ENCODE results near the gene TBRG4.

Gene TBRG4

DNA sequence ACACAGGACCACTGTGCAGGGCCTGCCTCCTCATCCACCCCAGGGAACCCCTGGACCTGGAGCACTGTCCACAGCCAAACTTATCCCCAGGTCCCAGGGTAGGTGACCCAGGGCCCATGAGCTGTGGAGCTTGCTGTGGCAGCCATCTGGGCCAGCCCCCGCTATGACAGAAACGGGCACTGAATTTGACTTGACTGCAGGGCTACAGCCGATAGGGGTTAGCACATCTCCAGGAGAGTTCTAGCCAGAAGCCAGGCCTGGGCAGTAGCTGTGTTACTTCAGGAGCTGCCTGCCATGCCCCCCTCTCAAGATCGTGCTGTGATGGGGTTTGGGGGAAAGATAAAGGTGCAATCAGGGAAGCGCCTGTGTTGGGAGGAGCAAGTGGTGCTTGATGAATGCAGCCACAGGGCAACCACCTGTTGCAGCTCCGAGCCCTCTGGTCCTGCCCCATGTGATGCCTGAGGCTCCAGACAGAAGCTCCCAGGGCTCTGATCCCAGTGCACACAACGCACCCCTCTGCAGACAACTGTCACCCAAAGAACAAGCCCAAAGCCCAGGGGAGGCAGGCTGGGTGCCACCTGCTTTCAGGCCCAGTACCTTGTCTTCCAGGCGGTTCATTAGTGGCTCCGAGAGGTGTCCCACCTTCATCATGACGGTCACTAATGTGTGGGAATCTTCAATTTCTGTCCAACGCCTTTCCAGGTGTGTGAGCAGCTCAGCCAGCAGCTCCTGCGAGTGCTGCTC, 6.5 kb downstream of the TBRG4 start:
- Histone ChIP-seq H3F3A (ENCODE audit: control insufficient read depth, insufficient read depth) (peaks cover 3% of the 10 kb centered on the region; the same call in 1 of the 2 replicates), H3K27me3 (ENCODE audit: control insufficient read depth, low read length) (no peaks in the 10 kb centered on the region), H3K4me2 (ENCODE audit: low read length) (no peak overlapping the region), H3K4me3 (ENCODE audit: low read length) (no peak overlapping the region), H3K9me2 (replicated peaks; ENCODE audit: control insufficient read depth, low read length) (no peaks in the 10 kb centered on the region), H3K9me3 (ENCODE audit: control insufficient read depth, insufficient read depth, low read length) (no peaks in the 10 kb centered on the region), H4K20me1 (ENCODE audit: control insufficient read depth, insufficient read depth, low read depth, low read length) (peaks cover 32% of the 10 kb centered on the region), H3K79me2 (ENCODE audit: control insufficient read depth, low read length) (peaks cover 60% of the 10 kb centered on the region), H3K36me3 (ENCODE audit: control insufficient read depth, low read length) (peaks cover 100% of the 10 kb centered on the region), H3K27ac (ENCODE audit: low read depth, low read length) (no peak overlapping the region), H3K4me1 (ENCODE audit: control insufficient read depth, low read length) (peaks cover 24% of the 10 kb centered on the region)
- no peak for TF ChIP-seq EZH2phosphoT487 (IDR thresholded peaks at IDR 0.05; ENCODE audit: borderline replicate concordance, low read length)
- TF ChIP-seq, protein P1, sequence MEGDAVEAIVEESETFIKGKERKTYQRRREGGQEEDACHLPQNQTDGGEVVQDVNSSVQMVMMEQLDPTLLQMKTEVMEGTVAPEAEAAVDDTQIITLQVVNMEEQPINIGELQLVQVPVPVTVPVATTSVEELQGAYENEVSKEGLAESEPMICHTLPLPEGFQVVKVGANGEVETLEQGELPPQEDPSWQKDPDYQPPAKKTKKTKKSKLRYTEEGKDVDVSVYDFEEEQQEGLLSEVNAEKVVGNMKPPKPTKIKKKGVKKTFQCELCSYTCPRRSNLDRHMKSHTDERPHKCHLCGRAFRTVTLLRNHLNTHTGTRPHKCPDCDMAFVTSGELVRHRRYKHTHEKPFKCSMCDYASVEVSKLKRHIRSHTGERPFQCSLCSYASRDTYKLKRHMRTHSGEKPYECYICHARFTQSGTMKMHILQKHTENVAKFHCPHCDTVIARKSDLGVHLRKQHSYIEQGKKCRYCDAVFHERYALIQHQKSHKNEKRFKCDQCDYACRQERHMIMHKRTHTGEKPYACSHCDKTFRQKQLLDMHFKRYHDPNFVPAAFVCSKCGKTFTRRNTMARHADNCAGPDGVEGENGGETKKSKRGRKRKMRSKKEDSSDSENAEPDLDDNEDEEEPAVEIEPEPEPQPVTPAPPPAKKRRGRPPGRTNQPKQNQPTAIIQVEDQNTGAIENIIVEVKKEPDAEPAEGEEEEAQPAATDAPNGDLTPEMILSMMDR (IDR thresholded peaks at IDR 0.05; ENCODE audit: low read depth, low read length, poor library complexity, severe bottlenecking): no peak

DNA sequence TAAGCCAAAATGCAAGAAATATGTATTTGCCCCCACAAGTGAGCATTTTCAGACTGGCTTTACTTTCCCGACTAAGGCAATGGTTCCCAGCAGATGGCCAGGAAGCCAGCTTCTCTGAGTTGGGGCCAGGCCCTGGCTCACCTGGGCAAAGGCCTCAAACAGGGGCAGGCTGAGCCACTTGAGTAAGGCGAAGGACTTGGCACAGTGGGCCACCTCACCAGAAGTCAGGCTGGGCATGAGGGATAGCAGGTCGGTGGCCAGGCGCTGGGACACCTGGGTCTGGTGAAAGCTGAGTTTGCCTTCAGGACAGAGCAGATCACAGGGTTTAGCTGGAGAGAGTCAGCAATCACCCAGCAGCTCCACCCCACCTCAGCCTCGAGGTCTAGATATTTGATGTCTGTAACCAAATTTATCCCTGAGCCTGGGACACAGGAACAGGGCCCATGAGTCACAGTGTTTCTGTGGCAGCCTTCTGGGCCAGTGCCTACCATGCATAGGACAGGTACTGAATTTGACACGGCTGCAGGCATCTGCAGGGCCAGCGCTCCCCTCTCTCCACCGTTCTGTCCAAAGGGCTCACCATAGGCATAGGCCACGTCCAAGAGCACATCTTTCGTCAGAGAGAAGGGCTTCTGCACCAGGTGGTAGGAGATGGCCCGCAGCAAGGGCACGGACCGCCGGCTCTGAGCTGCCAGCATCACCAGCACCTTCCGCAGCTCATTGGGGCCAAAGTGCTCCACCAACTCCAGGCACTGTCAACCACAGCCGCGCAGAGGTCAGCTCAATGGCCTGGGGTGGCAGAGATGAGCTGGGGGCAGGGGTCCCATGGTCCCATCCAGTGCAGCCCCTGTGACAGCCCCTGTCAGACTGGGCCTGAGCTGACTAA, 7.3 kb downstream of the TBRG4 start:
- Histone ChIP-seq H3K4me1 (ENCODE audit: control insufficient read depth, low read length) (peaks cover 16% of the 10 kb centered on the region), H3K4me2 (ENCODE audit: low read length) (no peak overlapping the region), H3K27ac (ENCODE audit: low read depth, low read length) (no peak overlapping the region), H3K9me3 (ENCODE audit: control insufficient read depth, insufficient read depth, low read length) (no peaks in the 10 kb centered on the region), H3K36me3 (ENCODE audit: control insufficient read depth, low read length) (peaks cover 100% of the 10 kb centered on the region), H4K20me1 (ENCODE audit: control insufficient read depth, insufficient read depth, low read depth, low read length) (peaks cover 28% of the 10 kb centered on the region), H3K27me3 (ENCODE audit: control insufficient read depth, low read length) (no peaks in the 10 kb centered on the region), H3F3A (ENCODE audit: control insufficient read depth, insufficient read depth) (peaks cover 5% of the 10 kb centered on the region; the same call in 1 of the 2 replicates), H3K4me3 (ENCODE audit: low read length) (no peak overlapping the region), H3K79me2 (ENCODE audit: control insufficient read depth, low read length) (peaks cover 52% of the 10 kb centered on the region), H3K9me2 (replicated peaks; ENCODE audit: control insufficient read depth, low read length) (no peaks in the 10 kb centered on the region)
- no peak for TF ChIP-seq EZH2phosphoT487 (IDR thresholded peaks at IDR 0.05; ENCODE audit: borderline replicate concordance, low read length)
- TF ChIP-seq, protein P1 (IDR thresholded peaks at IDR 0.05; ENCODE audit: low read depth, low read length, poor library complexity, severe bottlenecking): no peak

GRCh38 chr7:45102785-45103712, 8.4 kb downstream of the TBRG4 start:
- Histone ChIP-seq H3K4me3 (ENCODE audit: low read length) (no peak overlapping the region), H3K9me3 (ENCODE audit: control insufficient read depth, insufficient read depth, low read length) (no peaks in the 10 kb centered on the region), H3K27ac (ENCODE audit: low read depth, low read length) (no peak overlapping the region), H3K36me3 (ENCODE audit: control insufficient read depth, low read length) (peaks cover 98% of the 10 kb centered on the region), H3K79me2 (ENCODE audit: control insufficient read depth, low read length) (peaks cover 41% of the 10 kb centered on the region), H3K4me2 (ENCODE audit: low read length) (no peak overlapping the region), H3K27me3 (ENCODE audit: control insufficient read depth, low read length) (no peaks in the 10 kb centered on the region), H3K4me1 (ENCODE audit: control insufficient read depth, low read length) (peaks cover 5% of the 10 kb centered on the region), H4K20me1 (ENCODE audit: control insufficient read depth, insufficient read depth, low read depth, low read length) (peaks cover 17% of the 10 kb centered on the region), H3K9me2 (replicated peaks; ENCODE audit: control insufficient read depth, low read length) (no peaks in the 10 kb centered on the region), H3F3A (ENCODE audit: control insufficient read depth, insufficient read depth) (peaks cover 8% of the 10 kb centered on the region)
- TF ChIP-seq EZH2phosphoT487 (IDR thresholded peaks at IDR 0.05; ENCODE audit: borderline replicate concordance, low read length): no peak
- TF ChIP-seq, protein P1 (IDR thresholded peaks at IDR 0.05; ENCODE audit: low read depth, low read length, poor library complexity, severe bottlenecking): no peak
